Effector memory CD4-positive, alpha-beta T cell (primary cell): Measurements from ENCODE around the gene KCNT1.

Source experiments
- DNase-seq, 3 donors: peaks; one replicate each; pipeline ENCODE4 v3.0.0-alpha.2; 2020
- H3K27ac ChIP-seq: 2 replicates; pipeline ENCODE4 v1.7.0; 2013; ENCODE audit warnings: mild to moderate bottlenecking, low read length, moderate library complexity; ENCODE audit not compliant: insufficient read depth, poor library complexity, severe bottlenecking
- H3K27me3 ChIP-seq: replicated peaks from 2 replicates; pipeline ENCODE4 v1.7.0; 2013; ENCODE audit warnings: mild to moderate bottlenecking, low read length; ENCODE audit not compliant: insufficient read depth, control insufficient read depth, poor library complexity, severe bottlenecking
- H3K36me3 ChIP-seq: 2 replicates; pipeline ENCODE4 v1.7.0; 2013; ENCODE audit warnings: mild to moderate bottlenecking, low read length, moderate library complexity; ENCODE audit not compliant: control insufficient read depth, insufficient read depth
- H3K4me1 ChIP-seq: 2 replicates; pipeline ENCODE4 v1.7.0; 2013; ENCODE audit warnings: low read length, mild to moderate bottlenecking; ENCODE audit not compliant: control insufficient read depth, insufficient read depth, poor library complexity, severe bottlenecking
- H3K4me3 ChIP-seq: 2 replicates; pipeline ENCODE4 v1.7.0; 2013; ENCODE audit warnings: low read length, low read depth, mild to moderate bottlenecking; ENCODE audit not compliant: insufficient read depth, poor library complexity, severe bottlenecking
- H3K9me3 ChIP-seq: 2 replicates; pipeline ENCODE4 v1.7.0; 2013; ENCODE audit warnings: mild to moderate bottlenecking, low read length, moderate library complexity; ENCODE audit not compliant: control insufficient read depth

The KCNT1 gene

DNA sequence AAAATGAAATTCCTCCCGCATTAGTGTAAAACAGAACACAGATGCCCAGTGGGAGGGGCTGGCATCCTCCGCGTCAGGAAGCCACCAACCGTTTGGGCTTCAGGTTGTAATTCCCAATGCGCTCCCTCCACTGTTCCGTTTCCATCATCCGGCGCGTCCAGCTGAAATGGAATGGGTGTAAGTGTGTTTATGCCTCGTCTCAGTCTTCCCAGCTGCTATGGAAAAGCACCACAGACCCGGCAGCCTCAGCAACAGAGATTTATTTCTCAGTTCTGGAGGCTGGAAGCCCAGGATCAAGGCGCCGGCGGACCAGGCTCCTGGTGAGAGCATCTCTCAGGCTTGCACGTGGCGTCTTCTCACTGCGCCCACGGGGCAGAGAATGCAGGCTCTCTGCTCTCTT is 20.4 kb downstream of the KCNT1 start:
- H3K4me1 ChIP-seq = no peaks in the 10 kb centered on the region
- H3K36me3 ChIP-seq = no peaks in the 10 kb centered on the region
- no peak for DNase-seq
- H3K4me3 ChIP-seq = no peak overlapping the region
- no peak overlapping the region for H3K27ac ChIP-seq
- H3K9me3 ChIP-seq = no peaks in the 10 kb centered on the region
- H3K27me3 ChIP-seq = no peaks in the 10 kb centered on the region

GRCh38 chr9:135724186-135724787 is 22.3 kb downstream of the KCNT1 start:
- Histone ChIP-seq H3K4me1 (no peaks in the 10 kb centered on the region), H3K9me3 (no peaks in the 10 kb centered on the region), H3K27me3 (no peaks in the 10 kb centered on the region), H3K36me3 (no peaks in the 10 kb centered on the region), H3K27ac (no peak overlapping the region), H3K4me3 (no peak overlapping the region)
- DNase-seq = no peak

DNA sequence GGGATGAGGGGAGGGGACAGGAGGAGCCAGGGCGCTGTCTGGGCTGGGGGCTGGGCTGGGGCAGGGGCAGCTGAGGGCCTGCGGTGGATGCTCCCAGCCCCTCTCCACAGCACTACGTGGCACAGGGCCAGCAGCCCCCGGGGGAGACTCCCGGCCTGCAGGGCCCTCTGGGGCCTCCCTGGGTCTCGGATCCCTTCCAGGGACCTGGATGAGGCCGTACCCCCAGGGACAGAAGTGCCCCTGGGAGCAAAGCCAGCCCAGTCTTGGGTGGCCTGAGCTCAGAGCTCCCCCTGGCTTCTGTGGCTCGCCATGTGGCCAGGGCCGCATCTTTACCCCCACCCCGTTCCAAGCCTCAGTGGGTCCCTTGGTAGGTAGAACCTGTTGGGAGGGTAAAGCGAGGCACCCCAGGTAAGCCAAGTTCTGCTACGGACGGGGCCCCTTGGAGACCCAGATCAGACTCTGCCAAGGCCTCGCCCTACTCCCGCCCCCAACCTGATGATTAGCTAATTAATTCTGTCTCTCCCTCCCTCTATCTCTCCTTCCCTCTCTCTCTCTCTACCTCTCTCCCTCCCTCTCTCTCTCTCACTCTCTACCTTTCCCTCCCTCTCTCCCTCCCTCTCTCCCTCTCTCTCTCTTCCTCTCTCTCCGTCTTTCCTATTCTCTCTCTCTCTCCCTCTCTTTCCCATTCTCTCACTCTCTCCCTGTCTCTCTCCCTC is 24.3 kb downstream of the KCNT1 start:
- Histone ChIP-seq H3K4me3 (no peak overlapping the region), H3K4me1 (no peaks in the 10 kb centered on the region), H3K36me3 (no peaks in the 10 kb centered on the region), H3K27ac (no peak overlapping the region), H3K27me3 (no peaks in the 10 kb centered on the region), H3K9me3 (no peaks in the 10 kb centered on the region)
- DNase-seq = no peak

- H3K4me3 ChIP-seq = no peak overlapping the region
- H3K36me3 ChIP-seq = no peaks in the 10 kb centered on the region
- no peak for DNase-seq
- H3K27me3 ChIP-seq = no peaks in the 10 kb centered on the region
- no peak overlapping the region for H3K27ac ChIP-seq
- no peaks in the 10 kb centered on the region for H3K4me1 ChIP-seq
- H3K9me3 ChIP-seq = no peaks in the 10 kb centered on the region
Measured at GRCh38 chr9:135727257-135727875, 25.4 kb downstream of the KCNT1 start.

DNA sequence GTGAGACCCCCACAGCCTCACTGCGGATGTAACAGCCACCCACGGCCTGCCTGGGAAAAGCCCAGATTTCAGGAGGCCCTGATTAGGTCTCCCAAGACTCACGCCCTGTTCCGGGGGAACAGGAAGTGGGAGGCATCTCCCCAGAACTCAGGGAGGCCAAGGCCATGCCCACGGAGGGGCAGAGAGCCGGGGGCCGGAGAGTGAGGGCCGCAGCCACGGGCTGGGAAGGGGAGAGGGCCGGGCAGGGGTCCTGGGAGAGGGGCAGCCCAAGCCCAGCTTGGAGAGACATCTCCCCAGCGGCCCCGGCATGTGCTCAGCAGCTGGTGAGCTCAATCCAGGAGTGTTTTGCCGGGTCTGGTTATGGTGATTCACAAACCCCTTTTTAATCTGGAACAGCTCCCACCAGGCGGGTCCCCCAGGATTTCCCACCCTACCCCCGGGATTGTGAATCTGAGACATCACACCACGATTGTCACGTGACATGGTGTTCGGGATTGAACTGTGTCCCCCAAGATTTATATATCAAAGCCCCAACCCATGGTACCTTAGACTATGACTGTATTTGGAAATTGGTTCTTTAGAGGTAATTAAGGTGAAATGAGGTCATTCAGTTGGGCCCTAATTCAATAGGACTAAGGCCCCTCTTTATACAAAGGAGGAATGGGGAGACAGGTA is 26.6 kb downstream of the KCNT1 start:
- H3K36me3 ChIP-seq = no peaks in the 10 kb centered on the region
- no peak overlapping the region for H3K4me3 ChIP-seq
- no peak for DNase-seq
- no peaks in the 10 kb centered on the region for H3K27me3 ChIP-seq
- H3K27ac ChIP-seq = no peak overlapping the region
- H3K9me3 ChIP-seq = no peaks in the 10 kb centered on the region
- no peaks in the 10 kb centered on the region for H3K4me1 ChIP-seq

GRCh38 chr9:135729480-135729879 is 27.5 kb downstream of the KCNT1 start:
- DNase-seq = no peak
- Histone ChIP-seq H3K4me1 (no peaks in the 10 kb centered on the region), H3K4me3 (no peak overlapping the region), H3K36me3 (no peaks in the 10 kb centered on the region), H3K9me3 (no peaks in the 10 kb centered on the region), H3K27ac (no peak overlapping the region), H3K27me3 (no peaks in the 10 kb centered on the region)

GRCh38 chr9:135731454-135731853 is 29.5 kb downstream of the KCNT1 start:
- Histone ChIP-seq H3K27ac (no peak overlapping the region), H3K9me3 (no peaks in the 10 kb centered on the region), H3K4me1 (no peaks in the 10 kb centered on the region), H3K36me3 (no peaks in the 10 kb centered on the region), H3K27me3 (no peaks in the 10 kb centered on the region), H3K4me3 (no peak overlapping the region)
- no peak for DNase-seq

GRCh38 chr9:135732569-135733257 is 30.7 kb downstream of the KCNT1 start:
- Histone ChIP-seq H3K9me3 (no peaks in the 10 kb centered on the region), H3K27ac (no peak overlapping the region), H3K4me1 (no peaks in the 10 kb centered on the region), H3K36me3 (no peaks in the 10 kb centered on the region), H3K4me3 (no peak overlapping the region), H3K27me3 (no peaks in the 10 kb centered on the region)
- DNase-seq = no peak

DNA sequence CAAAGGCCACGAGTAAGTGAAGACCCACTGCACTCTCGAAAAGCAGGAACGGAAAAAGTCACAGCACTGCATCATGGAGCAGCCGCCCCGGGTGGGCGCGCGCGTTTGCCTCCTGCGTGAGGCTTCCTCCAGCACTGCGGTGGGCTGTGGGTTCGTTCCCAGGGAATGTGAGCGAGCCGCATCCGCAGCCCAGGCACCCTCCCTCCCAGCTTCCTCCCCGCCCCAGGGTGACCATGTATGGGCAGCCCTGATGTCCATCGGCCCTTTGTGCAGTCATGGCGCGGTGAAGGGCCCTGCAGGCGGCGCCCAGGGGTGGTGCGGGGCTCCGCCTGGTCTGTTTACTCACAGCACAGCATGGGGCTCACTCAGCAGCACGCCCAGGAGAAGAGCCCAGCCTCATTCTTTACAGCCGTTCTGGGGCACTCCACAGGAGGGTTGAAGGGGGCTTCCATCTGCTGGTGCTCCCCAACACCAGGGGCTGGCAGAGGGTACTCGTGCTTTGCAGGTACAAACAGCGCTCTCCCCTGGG is 32.7 kb downstream of the KCNT1 start:
- Histone ChIP-seq H3K27me3 (no peaks in the 10 kb centered on the region), H3K4me3 (no peak overlapping the region), H3K36me3 (no peaks in the 10 kb centered on the region), H3K4me1 (no peaks in the 10 kb centered on the region), H3K9me3 (no peaks in the 10 kb centered on the region), H3K27ac (no peak overlapping the region)
- no peak for DNase-seq
